Measurements from ENCODE around the gene WDR31. TPM values are rescaled to one million over a fixed set of nuclear protein-coding genes. Genes with fewer than 3 reads are reported as not detected.

WDR31 gene
- total and polyA plus RNA-seq, 3 donors from 2014 or later: 6.8 to 18.2 (median 10.2) TPM

DNA sequence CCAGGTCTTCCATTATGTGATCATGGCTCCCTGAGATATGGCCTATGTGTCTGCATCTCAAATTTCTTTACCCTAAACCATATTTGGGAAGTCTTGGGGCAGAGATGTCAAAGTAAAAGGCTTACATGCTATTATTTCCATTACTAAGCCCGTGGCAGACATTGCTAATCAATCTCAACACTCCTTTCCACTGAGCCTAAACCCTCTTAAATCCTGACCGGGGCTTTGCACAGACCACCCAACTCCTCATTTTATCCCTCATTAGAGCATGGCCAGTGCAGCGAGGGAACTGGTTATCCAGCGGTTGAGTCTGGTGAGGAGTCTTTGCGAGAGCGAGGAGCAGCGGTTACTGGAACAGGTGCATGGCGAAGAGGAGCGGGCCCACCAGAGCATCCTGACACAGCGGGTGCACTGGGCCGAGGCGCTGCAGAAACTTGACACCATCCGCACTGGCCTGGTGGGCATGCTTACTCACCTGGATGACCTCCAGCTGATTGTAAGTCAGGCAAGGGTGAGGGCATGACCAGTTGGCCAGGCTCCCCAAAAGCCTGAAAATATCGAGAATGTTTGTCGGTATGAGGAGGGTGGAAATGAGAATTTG is 20.3 kb upstream of the WDR31 start:
- H3K4me1 ChIP-seq: no peaks in the 10 kb centered on the region
- 86 to 92% methylated on average over 12 to 15 of the region's 15 CpGs for WGBS, 2 donors
- H3K9me3 ChIP-seq: no peaks in the 10 kb centered on the region
- intact Hi-C loops (cut with DNase I; ENCODE audit: low total_unique reads): no loop called here
- H3K4me3 ChIP-seq: no peak overlapping the region
- no peak overlapping the region for H3K27ac ChIP-seq
- no peaks in the 10 kb centered on the region for H3K36me3 ChIP-seq (ENCODE audit: low read depth, missing control alignments)
- no peak for DNase-seq
- no peaks in the 10 kb centered on the region for H3K27me3 ChIP-seq
- TF ChIP-seq CTCF (IDR thresholded peaks at IDR 0.05) (no peak), POLR2A (IDR thresholded peaks at IDR 0.05) (no peak)

DNA sequence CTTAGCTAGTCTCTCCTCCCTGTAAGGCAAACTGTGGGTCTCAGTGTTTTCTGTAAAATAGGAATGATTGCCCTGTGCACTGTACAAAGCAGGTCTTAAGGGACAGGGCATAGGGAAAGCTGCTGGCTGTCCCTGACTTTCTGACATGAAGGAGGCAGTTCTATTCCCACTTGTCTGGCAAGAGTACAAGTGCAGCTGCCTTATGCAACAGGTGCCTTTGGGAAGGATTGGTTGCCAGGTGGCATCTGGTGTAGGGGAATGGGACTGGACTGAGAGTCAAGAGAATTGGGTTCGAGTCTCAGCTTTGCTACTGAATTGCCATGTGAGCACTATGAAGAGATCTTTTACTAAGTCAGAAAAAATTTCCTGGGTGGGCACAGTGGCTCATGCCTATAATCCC is 19.3 kb upstream of the WDR31 start:
- no peak for DNase-seq
- Histone ChIP-seq H3K4me3 (no peak overlapping the region), H3K36me3 (ENCODE audit: low read depth, missing control alignments) (no peaks in the 10 kb centered on the region), H3K27ac (no peak overlapping the region), H3K4me1 (no peaks in the 10 kb centered on the region), H3K27me3 (no peaks in the 10 kb centered on the region), H3K9me3 (no peaks in the 10 kb centered on the region)
- TF ChIP-seq POLR2A (IDR thresholded peaks at IDR 0.05): no peak
- TF ChIP-seq CTCF (IDR thresholded peaks at IDR 0.05): no peak
- WGBS, 2 donors: 80 to 93% methylated on average over 1 of the region's 1 CpG
- intact Hi-C loops (cut with DNase I; ENCODE audit: low total_unique reads): no loop called here

- H3K4me3 ChIP-seq: no peak overlapping the region
- no peaks in the 10 kb centered on the region for H3K4me1 ChIP-seq
- intact Hi-C loops (cut with DNase I; ENCODE audit: low total_unique reads): no loop called here
- DNase-seq: no peak
- TF ChIP-seq CTCF (IDR thresholded peaks at IDR 0.05) (no peak), POLR2A (IDR thresholded peaks at IDR 0.05) (no peak)
- no peaks in the 10 kb centered on the region for H3K36me3 ChIP-seq (ENCODE audit: low read depth, missing control alignments)
- no peaks in the 10 kb centered on the region for H3K9me3 ChIP-seq
- H3K27ac ChIP-seq: no peak overlapping the region
- no peaks in the 10 kb centered on the region for H3K27me3 ChIP-seq
- 61 to 70% methylated on average over 7 of the region's 7 CpGs for WGBS, 2 donors
Observed at GRCh38 chr9:113356686-113357292, 16.7 kb upstream of the WDR31 start.

- DNase-seq: no peak
- intact Hi-C loops (cut with DNase I; ENCODE audit: low total_unique reads): no loop called here
Observed at GRCh38 chr9:113355040-113355596, 15.0 kb upstream of the WDR31 start.

More at GRCh38 chr9:113355040-113355596, 15.0 kb upstream of the WDR31 start:
- TF ChIP-seq POLR2A (IDR thresholded peaks at IDR 0.05) (no peak), CTCF (IDR thresholded peaks at IDR 0.05) (no peak)
- H3K4me1 ChIP-seq: peaks cover 11% of the 10 kb centered on the region
- WGBS, 2 donors: 84 to 89% methylated on average over 4 of the region's 4 CpGs
- H3K9me3 ChIP-seq: no peaks in the 10 kb centered on the region
- H3K36me3 ChIP-seq (ENCODE audit: low read depth, missing control alignments): no peaks in the 10 kb centered on the region
- H3K4me3 ChIP-seq: no peak overlapping the region
- no peaks in the 10 kb centered on the region for H3K27me3 ChIP-seq
- H3K27ac ChIP-seq: no peak overlapping the region
